Measurements from ENCODE around the gene NANOS2. TPM values are rescaled to one million over a fixed set of nuclear protein-coding genes. Genes with fewer than 3 reads are reported as not detected.
A peak's percentile ranks its signal among the peaks of the same experiment; 100 is the strongest.

NANOS2 gene
- total and polyA plus RNA-seq, 2 of the 13 experiments (the other 11 are each of a cell fraction or from before 2014, with no cell fraction given), result not detected

- no peak for DNase-seq (ENCODE audit: low spot score)
- BruUV-seq (replicated peaks), result no TSS peak
- TF ChIP-seq DR1 (CRISPR knock-in tag; IDR thresholded peaks at IDR 0.05) (no peak), ARNT2 (CRISPR knock-in tag; IDR thresholded peaks at IDR 0.05; ENCODE audit: low read depth) (no peak), ZNF382 (CRISPR knock-in tag; IDR thresholded peaks at IDR 0.05; ENCODE audit: borderline replicate concordance) (no peak), ZNF367 (CRISPR knock-in tag; IDR thresholded peaks at IDR 0.05; ENCODE audit: borderline replicate concordance) (no peak), IRF1 (CRISPR knock-in tag; IDR thresholded peaks at IDR 0.05; ENCODE audit: low read depth) (no peak), ZNF615 (CRISPR knock-in tag; IDR thresholded peaks at IDR 0.05; ENCODE audit: borderline replicate concordance) (0 out of 2 replicates have a peak, but pooled peaks have one; percentile 2), ZNF775 (CRISPR knock-in tag; IDR thresholded peaks at IDR 0.05; ENCODE audit: borderline replicate concordance) (no peak), RCOR2 (CRISPR knock-in tag; IDR thresholded peaks at IDR 0.05) (no peak), HDAC2 (CRISPR knock-in tag; IDR thresholded peaks at IDR 0.05) (no peak), ZNF33A (CRISPR knock-in tag; IDR thresholded peaks at IDR 0.05; ENCODE audit: borderline replicate concordance) (no peak), BCLAF1 (IDR thresholded peaks at IDR 0.05) (no peak), ZBTB20 (CRISPR knock-in tag; IDR thresholded peaks at IDR 0.05; ENCODE audit: borderline replicate concordance, low read depth) (0 out of 2 replicates have a peak, but pooled peaks have one; percentile 0), ZNF512B (CRISPR knock-in tag; IDR thresholded peaks at IDR 0.05; ENCODE audit: borderline replicate concordance) (0 out of 2 replicates have a peak, but pooled peaks have one; percentile 6), RELA (CRISPR knock-in tag; IDR thresholded peaks at IDR 0.05) (0 out of 2 replicates have a peak, but pooled peaks have one; percentile 7), ZBTB2 (CRISPR knock-in tag; IDR thresholded peaks at IDR 0.05; ENCODE audit: low read depth) (peak; percentile 12; the same call in 1 of the 2 replicates), NR1H2 (CRISPR knock-in tag; IDR thresholded peaks at IDR 0.05; ENCODE audit: borderline replicate concordance, low read depth) (no peak)
Measured at GRCh38 chr19:45883586-45883880, 31.0 kb downstream of the NANOS2 start.

More at GRCh38 chr19:45883586-45883880, 31.0 kb downstream of the NANOS2 start:
- Histone ChIP-seq H3K9me3 (ENCODE audit: low read length) (no peaks in the 10 kb centered on the region), H4K20me1 (ENCODE audit: insufficient read depth, low read length) (no peaks in the 10 kb centered on the region), H3K4me1 (ENCODE audit: insufficient read depth, low read length) (peaks cover 59% of the 10 kb centered on the region), H2AFZ (ENCODE audit: low read length) (no peak overlapping the region), H3K36me3 (replicated peaks in 1 of 2; ENCODE audit: control insufficient read depth in 1 of 2, insufficient read depth in 2 of 2, low read length in 2 of 2) (no peaks in the 10 kb centered on the region), H3K27me3 (ENCODE audit: control insufficient read depth in 1 of 2, insufficient read depth in 2 of 2, low read length in 2 of 2) (no peaks in the 10 kb centered on the region), H3K79me2 (ENCODE audit: insufficient read depth, low read length) (peaks cover 15% of the 10 kb centered on the region), H3K27ac (ENCODE audit: extremely low read length, insufficient read depth, low read length) (no peak overlapping the region), H3K4me2 (ENCODE audit: low read depth, low read length) (peak overlapping the region; percentile 84), H3K4me3 (replicated peaks in 1 of 3; ENCODE audit: insufficient read depth in 1 of 3, low read depth in 2 of 3, low read length in 3 of 3) (peak overlapping the region in 2 of 3 experiments; percentile 24 to 40; a peak in 2 of 6 replicates), H3K9ac (ENCODE audit: insufficient read depth, low read depth, low read length) (peak overlapping the region; percentile 46; the same call in 1 of the 2 replicates)
- no peak for ATAC-seq
- CTCF ChIA-PET (ENCODE audit: low intra/inter-chr PET ratio, low total read pairs), result interaction anchor here (1.2 to 5.3 kb wide), 7 partner anchors 10 to 133 kb away, joined by 4 to 263 read pairs (median 5); partner anchors contain the start of genes FOXA3, MYPOP and SYMPK
- POLR2A ChIA-PET, result interaction anchor here (10.3 kb wide), 1 partner anchor 15 kb away, joined by 388 read pairs; the partner anchor contains the start of genes FOXA3 and SYMPK
- intact Hi-C loops (cut with micrococcal nuclease; ENCODE audit: unreplicated experiment), result loop anchor here (1.0 kb wide), 2 partner anchors 20 to 66 kb away; partner anchors contain the start of gene SYMPK
- WGBS (ENCODE audit: low lambda C conversion rate), result 19% methylated on average over 5 of the region's 5 CpGs
- no peak for FAIRE-seq
- in situ Hi-C loops (cut with HindIII; ENCODE audit: extremely low pct_ligation_motif_present, low pct_unique_long_range_greater_than_20kb), result no loop called here

Measured in HepG2 (cell line).